Measurements from ENCODE around the gene SBF2. TPM values are rescaled to one million over a fixed set of nuclear protein-coding genes. Genes with fewer than 3 reads are reported as not detected.

Gene SBF2
- total RNA-seq, 1 experiment from 2014 or later = 30.2 TPM

DNA sequence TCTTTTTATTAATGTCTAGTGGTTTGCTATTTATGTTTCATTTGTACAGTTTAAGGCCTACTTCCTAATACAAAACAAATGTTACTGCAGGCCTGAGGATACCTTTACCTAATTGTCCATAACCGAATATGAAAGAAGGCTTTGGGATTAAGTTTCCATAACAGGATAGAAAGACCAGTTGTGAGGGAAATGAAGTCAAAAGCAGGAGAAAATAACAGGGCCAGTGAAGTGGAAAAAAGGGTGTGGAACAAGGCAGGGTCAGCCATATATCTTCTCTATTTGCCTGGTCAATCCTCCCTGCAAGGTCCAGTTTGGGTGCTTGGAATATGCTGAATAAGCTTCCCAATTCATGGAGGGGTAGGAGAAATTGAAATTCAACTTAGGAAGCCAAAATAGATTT, 418.6 kb downstream of the SBF2 start:
- no peaks in the 10 kb centered on the region for H3K27me3 ChIP-seq (ENCODE audit: insufficient read depth, low read length)
- H3K23ac ChIP-seq (ENCODE audit: insufficient read length, low read depth, low read length) = no peak overlapping the region
- H2BK12ac ChIP-seq (ENCODE audit: insufficient read length, low read depth, low read length) = no peak overlapping the region
- no peak for TF ChIP-seq CTCF (conservative IDR thresholded peaks at IDR 0.05)
- no peak overlapping the region for H4K91ac ChIP-seq (ENCODE audit: insufficient read length, low read depth, low read length)
- no peak overlapping the region for H3K18ac ChIP-seq (ENCODE audit: insufficient read length, low read depth, low read length)
- no CpG with 5 or more reads among the region's 1 CpG for whole genome bisulfite sequencing (ENCODE audit: extremely low coverage, insufficient read length, low lambda C conversion rate)
- H3K56ac ChIP-seq (ENCODE audit: insufficient read length, low read depth, low read length) = no peak overlapping the region
- Mint-ChIP-seq H3K27ac (peak overlapping the region in 1 of 3 experiments; percentile 28; a peak in 2 of 7 replicates), H3K4me3 (no peak overlapping the region), H3K27me3 (ENCODE audit: low read depth) (no peaks in the 10 kb centered on the region), H3K9me3 (peaks cover 14 to 23% of the 10 kb centered on the region in 2 experiments), H3K36me3 (ENCODE audit: insufficient read depth in 1 of 3, low read depth in 3 of 3) (peaks cover 25 to 31% (median 27%) of the 10 kb centered on the region in 3 experiments), H3K4me1 (peaks cover 12% of the 10 kb centered on the region in 2 experiments)
- H3K14ac ChIP-seq (ENCODE audit: insufficient read depth, low read length) = no peak overlapping the region
- H2BK120ac ChIP-seq (ENCODE audit: low read depth, low read length, poor library complexity, severe bottlenecking) = no peak overlapping the region
- no peak overlapping the region for H3K9ac ChIP-seq (ENCODE audit: extremely low read depth, insufficient read length, low read length)
- H2BK15ac ChIP-seq (ENCODE audit: low read depth, low read length) = no peak overlapping the region
- no peak overlapping the region for H2AK5ac ChIP-seq (ENCODE audit: insufficient read length, low read length)
- no peak for DNase-seq
- no peak overlapping the region for H3K4ac ChIP-seq (ENCODE audit: low read depth, low read length)
- no peak overlapping the region for H2AFZ ChIP-seq (ENCODE audit: low read length)
- no peak overlapping the region for H2BK20ac ChIP-seq (ENCODE audit: low read depth, low read length, poor library complexity, severe bottlenecking)
- H4K8ac ChIP-seq (replicated peaks; ENCODE audit: insufficient read length, low read depth, low read length) = no peak overlapping the region
- H3K4me1 ChIP-seq (ENCODE audit: insufficient read depth, low read length) = no peaks in the 10 kb centered on the region; the same call in 1 of the 2 replicates
- no peak overlapping the region for H2BK5ac ChIP-seq (ENCODE audit: insufficient read length, low read length)
- peak overlapping the region; percentile 53 for H3T11ph ChIP-seq (ENCODE audit: low read length)
- H3K23me2 ChIP-seq (ENCODE audit: insufficient read length, low read depth, low read length, poor library complexity, severe bottlenecking) = no peaks in the 10 kb centered on the region
- H3K27ac ChIP-seq (ENCODE audit: insufficient read length, low read depth, low read length) = no peak overlapping the region
- no peaks in the 10 kb centered on the region for H4K20me1 ChIP-seq (ENCODE audit: control insufficient read depth, insufficient read depth, insufficient read length)
- H3K4me2 ChIP-seq (ENCODE audit: insufficient read depth, insufficient read length, low read length) = no peak overlapping the region
- no peak overlapping the region for H4K5ac ChIP-seq (ENCODE audit: insufficient read length, low read depth, low read length)
- no peaks in the 10 kb centered on the region for H3K79me1 ChIP-seq (ENCODE audit: insufficient read depth, low read depth, low read length, poor library complexity, severe bottlenecking)
- no peaks in the 10 kb centered on the region for H3K79me2 ChIP-seq (ENCODE audit: insufficient read depth, low read length)
- peaks cover 7% of the 10 kb centered on the region for H3K9me3 ChIP-seq (ENCODE audit: control insufficient read depth, low read depth, low read length)

All from H9 (cell line).